HL-60 (cell line): ENCODE results near the gene RUNX1.

Experiments used
- CTCF ChIP-seq: IDR thresholded peaks from one replicate; pipeline ENCODE4 v1.5.1; 2011; ENCODE audit warnings: low read length, control low read depth, inconsistent platforms; ENCODE audit not compliant: insufficient read depth
- GABPA ChIP-seq: IDR thresholded peaks from 2 replicates; pipeline ENCODE4 v1.6.1; 2012; ENCODE audit warnings: low read depth

DNA sequence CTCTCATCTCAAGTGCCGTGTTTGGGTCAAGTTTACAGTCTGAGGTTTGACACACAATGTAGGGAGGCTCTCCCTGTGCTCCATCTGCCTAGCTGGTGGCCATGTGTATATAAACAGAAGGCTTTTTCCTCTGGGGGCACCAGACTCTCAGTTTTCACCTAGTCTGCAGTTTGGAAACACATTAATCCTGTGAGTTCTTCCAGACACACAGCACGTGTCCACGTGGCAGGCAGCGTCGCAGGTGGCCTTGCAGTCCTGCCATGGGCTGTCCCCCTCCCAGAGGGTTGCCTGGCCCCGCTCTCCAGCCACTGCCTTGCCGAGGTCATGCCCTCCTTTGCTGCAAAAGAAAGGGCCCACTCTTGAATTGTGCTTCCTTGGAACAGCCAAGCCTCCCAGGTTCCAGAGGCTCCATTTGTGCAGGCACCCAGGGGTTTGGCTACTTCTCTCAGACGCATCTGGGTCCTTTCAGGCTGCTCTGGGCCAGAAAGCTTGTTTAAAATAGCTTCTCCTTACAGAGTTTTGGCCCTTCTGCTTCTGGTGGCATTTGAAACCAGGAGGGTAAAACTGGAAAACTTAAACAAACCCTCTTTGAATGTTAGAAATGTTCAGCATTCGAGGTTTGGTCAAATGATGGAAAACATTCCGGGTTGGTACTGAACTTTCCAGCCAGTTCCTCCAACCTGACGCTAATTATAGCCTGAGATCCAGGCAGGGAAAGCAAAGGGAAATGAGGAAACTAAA lies 4.4 kb upstream of the RUNX1 start:
- no peak for TF ChIP-seq CTCF
- TF ChIP-seq GABPA: no peak
